ENCODE results near the gene RAB6C. TPM values are rescaled to one million over a fixed set of nuclear protein-coding genes. Genes with fewer than 3 reads are reported as not detected.
"Not testable (repeated sequence)": the region's sequence is repeated elsewhere in the genome, so short reads cannot be mapped to it uniquely, and the experiment has no call there.

The RAB6C gene
- total RNA-seq, 2 experiments from 2014 or later: not detected

DNA sequence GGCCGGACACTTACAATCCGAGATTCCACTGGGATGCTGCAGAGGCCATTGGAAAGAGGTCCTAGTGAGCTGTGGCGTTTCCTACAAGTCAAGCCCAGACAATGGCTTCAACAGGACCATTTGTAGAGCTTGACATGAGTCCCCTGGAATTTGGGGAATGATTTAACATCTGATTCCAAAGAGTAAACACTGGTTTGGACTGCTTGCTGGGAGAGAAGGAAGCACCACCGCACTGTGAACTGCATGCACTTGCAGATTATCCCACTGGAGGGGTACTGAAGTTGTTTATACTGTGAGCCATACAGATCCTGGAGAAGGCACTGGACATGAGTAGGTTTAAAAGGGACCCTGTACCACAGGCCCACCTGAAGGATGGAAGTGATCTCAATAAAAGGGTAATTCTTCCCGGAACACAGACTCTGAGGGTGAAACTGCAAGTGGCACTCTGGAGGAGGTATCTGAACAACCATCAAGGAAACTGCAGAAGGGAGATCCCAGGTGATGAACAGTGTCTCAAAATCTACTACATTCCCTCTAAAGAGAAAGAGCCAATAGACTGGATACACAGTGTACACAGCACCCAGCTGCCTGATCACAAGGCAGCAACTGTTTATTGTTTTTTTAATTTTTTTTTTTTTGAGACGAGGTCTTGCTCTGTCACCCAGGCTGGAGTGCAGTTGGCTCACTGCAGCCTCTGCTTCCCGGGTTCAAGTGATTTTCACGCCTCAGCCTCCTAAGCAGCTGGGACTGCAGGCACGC lies 4.3 kb upstream of the RAB6C start:
- no peak for ATAC-seq (ENCODE audit: poor library complexity)
- no peak for TF ChIP-seq CTCF (IDR thresholded peaks at IDR 0.05)
- Mint-ChIP-seq H3K4me1 (ENCODE audit: low read depth) (peaks cover 4% of the 10 kb centered on the region), H3K9me3 (no peaks in the 10 kb centered on the region), H3K27me3 (peaks cover 45% of the 10 kb centered on the region), H3K27ac (no peak overlapping the region), H3K4me3 (no peak overlapping the region), H3K36me3 (ENCODE audit: low read depth) (no peaks in the 10 kb centered on the region)
- Histone ChIP-seq H3K36me3 (ENCODE audit: insufficient read depth, low read length) (no peaks in the 10 kb centered on the region), H3K4me3 (ENCODE audit: low read length) (no peak overlapping the region), H3K9me3 (ENCODE audit: control insufficient read depth in 1 of 2, insufficient read depth in 1 of 2, low read length in 2 of 2) (no peaks in the 10 kb centered on the region), H3K27ac (ENCODE audit: low read depth in 1 of 2, low read length in 2 of 2) (no peak overlapping the region), H3K27me3 (ENCODE audit: control insufficient read depth in 1 of 2, insufficient read depth in 2 of 2, low read length in 2 of 2) (peaks cover 11 to 12% of the 10 kb centered on the region in 2 experiments), H3K4me1 (ENCODE audit: insufficient read depth, low read length) (no peaks in the 10 kb centered on the region)
- POLR2A ChIA-PET: no interaction called here
- intact Hi-C loops (cut with DNase I, micrococcal nuclease): no loop called here
- CTCF ChIA-PET: no interaction called here
- no peak for DNase-seq

DNA sequence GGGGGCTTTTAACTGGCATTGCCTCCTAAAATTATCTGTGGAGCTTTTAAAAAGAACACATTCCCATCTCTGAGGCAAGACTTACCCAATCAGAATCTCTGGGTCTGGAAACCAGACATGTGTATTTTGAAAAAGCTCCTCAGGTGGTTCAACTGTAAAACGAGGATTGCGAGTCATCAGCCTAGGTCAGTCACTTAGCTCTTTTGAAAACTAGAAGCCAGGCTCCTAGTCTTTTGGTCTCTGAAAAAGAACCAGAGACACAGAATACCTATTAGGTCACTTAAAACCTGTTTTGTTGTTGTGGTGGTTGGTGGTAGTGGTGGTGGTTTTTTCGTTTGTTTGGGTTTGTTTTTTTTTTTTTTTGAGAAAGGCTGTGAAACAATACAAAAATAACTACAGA lies 2.5 kb upstream of the RAB6C start:
- H3K9me3 ChIP-seq (ENCODE audit: control insufficient read depth in 1 of 2, insufficient read depth in 1 of 2, low read length in 2 of 2); H3K4me3 ChIP-seq (ENCODE audit: low read length); H3K27ac Mint-ChIP-seq; intact Hi-C loops (cut with DNase I, micrococcal nuclease); ATAC-seq (ENCODE audit: poor library complexity); H3K9me3 Mint-ChIP-seq; H3K4me1 Mint-ChIP-seq (ENCODE audit: low read depth); CTCF ChIA-PET; POLR2A ChIA-PET; H3K4me3 Mint-ChIP-seq; H3K4me1 ChIP-seq (ENCODE audit: insufficient read depth, low read length); H3K36me3 ChIP-seq (ENCODE audit: insufficient read depth, low read length); H3K27ac ChIP-seq (ENCODE audit: low read depth in 1 of 2, low read length in 2 of 2); H3K36me3 Mint-ChIP-seq (ENCODE audit: low read depth); DNase-seq: not testable (repeated sequence)
- peaks cover 56% of the 10 kb centered on the region for H3K27me3 Mint-ChIP-seq
- peaks cover 8 to 12% of the 10 kb centered on the region in 2 experiments for H3K27me3 ChIP-seq (ENCODE audit: control insufficient read depth in 1 of 2, insufficient read depth in 2 of 2, low read length in 2 of 2)

GRCh38 chr2:129977986-129978385 lies 1.5 kb upstream of the RAB6C start:
- ChIA-PET CTCF (no interaction called here), POLR2A (no interaction called here)
- Mint-ChIP-seq H3K27ac (no peak overlapping the region), H3K27me3 (peaks cover 58% of the 10 kb centered on the region), H3K9me3 (no peaks in the 10 kb centered on the region), H3K4me3 (no peak overlapping the region), H3K4me1 (ENCODE audit: low read depth) (peaks cover 4% of the 10 kb centered on the region), H3K36me3 (ENCODE audit: low read depth) (no peaks in the 10 kb centered on the region)
- no peak overlapping the region for H3K4me3 ChIP-seq (ENCODE audit: low read length)
- H3K9me3 ChIP-seq (ENCODE audit: control insufficient read depth in 1 of 2, insufficient read depth in 1 of 2, low read length in 2 of 2): no peaks in the 10 kb centered on the region
- DNase-seq (no peak), ATAC-seq (ENCODE audit: poor library complexity) (no peak)
- intact Hi-C loops (cut with DNase I, micrococcal nuclease): no loop called here
- no peak for TF ChIP-seq CTCF (IDR thresholded peaks at IDR 0.05)
- H3K27ac ChIP-seq (ENCODE audit: low read depth in 1 of 2, low read length in 2 of 2): no peak overlapping the region
- no peaks in the 10 kb centered on the region for H3K36me3 ChIP-seq (ENCODE audit: insufficient read depth, low read length)
- no peaks in the 10 kb centered on the region for H3K4me1 ChIP-seq (ENCODE audit: insufficient read depth, low read length)
- peaks cover 8 to 12% of the 10 kb centered on the region in 2 experiments for H3K27me3 ChIP-seq (ENCODE audit: control insufficient read depth in 1 of 2, insufficient read depth in 2 of 2, low read length in 2 of 2)

DNA sequence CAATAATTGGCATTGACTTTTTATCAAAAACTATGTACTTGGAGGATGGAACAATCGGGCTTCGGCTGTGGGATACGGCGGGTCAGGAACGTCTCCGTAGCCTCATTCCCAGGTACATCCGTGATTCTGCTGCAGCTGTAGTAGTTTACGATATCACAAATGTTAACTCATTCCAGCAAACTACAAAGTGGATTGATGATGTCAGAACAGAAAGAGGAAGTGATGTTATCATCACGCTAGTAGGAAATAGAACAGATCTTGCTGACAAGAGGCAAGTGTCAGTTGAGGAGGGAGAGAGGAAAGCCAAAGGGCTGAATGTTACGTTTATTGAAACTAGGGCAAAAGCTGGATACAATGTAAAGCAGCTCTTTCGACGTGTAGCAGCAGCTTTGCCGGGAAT lies 780 bp downstream of the RAB6C start:
- H3K9me3 ChIP-seq (ENCODE audit: control insufficient read depth in 1 of 2, insufficient read depth in 1 of 2, low read length in 2 of 2); H3K4me3 ChIP-seq (ENCODE audit: low read length); H3K36me3 ChIP-seq (ENCODE audit: insufficient read depth, low read length); POLR2A ChIA-PET; CTCF ChIA-PET; H3K9me3 Mint-ChIP-seq; H3K4me1 ChIP-seq (ENCODE audit: insufficient read depth, low read length); H3K4me1 Mint-ChIP-seq (ENCODE audit: low read depth); H3K27ac ChIP-seq (ENCODE audit: low read depth in 1 of 2, low read length in 2 of 2); intact Hi-C loops (cut with DNase I, micrococcal nuclease); H3K4me3 Mint-ChIP-seq; ATAC-seq (ENCODE audit: poor library complexity); H3K36me3 Mint-ChIP-seq (ENCODE audit: low read depth); H3K27ac Mint-ChIP-seq: not testable (repeated sequence)
- DNase-seq: peak in 1 of 14 experiments; percentile 5
- peaks cover 11 to 12% of the 10 kb centered on the region in 2 experiments for H3K27me3 ChIP-seq (ENCODE audit: control insufficient read depth in 1 of 2, insufficient read depth in 2 of 2, low read length in 2 of 2)
- H3K27me3 Mint-ChIP-seq: peaks cover 59% of the 10 kb centered on the region

DNA sequence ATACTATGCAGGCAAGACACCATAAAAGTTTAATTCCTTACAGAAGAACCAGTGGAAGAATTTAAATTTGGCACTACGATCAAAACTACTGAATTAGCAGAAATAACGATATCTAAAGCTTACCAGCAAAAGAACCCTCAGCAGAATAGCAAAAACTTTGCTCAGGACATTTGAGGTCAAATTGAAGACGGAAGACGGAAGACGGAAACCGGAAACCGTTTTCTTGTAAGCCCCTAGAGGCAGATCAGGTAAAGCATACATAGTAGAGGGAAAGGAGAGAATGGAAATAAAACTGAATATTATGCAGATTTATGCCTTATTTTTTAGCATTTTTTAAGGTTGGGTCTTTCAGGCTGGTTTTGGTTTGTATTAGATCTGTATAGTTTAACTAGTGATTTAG lies 2.2 kb downstream of the RAB6C start:
- peaks cover 61% of the 10 kb centered on the region for H3K27me3 Mint-ChIP-seq
- CTCF ChIA-PET; H3K36me3 Mint-ChIP-seq (ENCODE audit: low read depth); H3K4me1 Mint-ChIP-seq (ENCODE audit: low read depth); H3K36me3 ChIP-seq (ENCODE audit: insufficient read depth, low read length); H3K4me1 ChIP-seq (ENCODE audit: insufficient read depth, low read length); H3K27ac ChIP-seq (ENCODE audit: low read depth in 1 of 2, low read length in 2 of 2); POLR2A ChIA-PET; H3K27ac Mint-ChIP-seq; H3K9me3 ChIP-seq (ENCODE audit: control insufficient read depth in 1 of 2, insufficient read depth in 1 of 2, low read length in 2 of 2); H3K9me3 Mint-ChIP-seq; H3K4me3 ChIP-seq (ENCODE audit: low read length); H3K4me3 Mint-ChIP-seq; DNase-seq; intact Hi-C loops (cut with DNase I, micrococcal nuclease); ATAC-seq (ENCODE audit: poor library complexity): not testable (repeated sequence)
- H3K27me3 ChIP-seq (ENCODE audit: control insufficient read depth in 1 of 2, insufficient read depth in 2 of 2, low read length in 2 of 2): peaks cover 6 to 11% of the 10 kb centered on the region in 2 experiments
